ENCODE data around the gene MUC22.

MUC22 gene

GRCh38 chr6:31037169-31037568 lies 26.9 kb downstream of the MUC22 start:
- Histone ChIP-seq H3K9me3 (ENCODE audit: low read length) (no peaks in the 10 kb centered on the region), H3K9me2 (ENCODE audit: low read depth, low read length) (no peaks in the 10 kb centered on the region), H2AFZ (ENCODE audit: low read length) (no peak overlapping the region), H3K9ac (ENCODE audit: low read length) (no peak overlapping the region), H3K4me1 (ENCODE audit: insufficient read depth, low read length, severe bottlenecking) (no peaks in the 10 kb centered on the region), H3K79me2 (ENCODE audit: insufficient read depth, low read length) (no peaks in the 10 kb centered on the region), H3F3A (ENCODE audit: insufficient read depth, low read length) (no peaks in the 10 kb centered on the region), H3K27me3 (ENCODE audit: insufficient read depth, low read length) (peaks cover 7% of the 10 kb centered on the region; the same call in 1 of the 2 replicates), H3K36me3 (ENCODE audit: insufficient read depth, low read length) (no peaks in the 10 kb centered on the region), H3K4me2 (ENCODE audit: low read length) (no peak overlapping the region), H3K27ac (ENCODE audit: low read depth, low read length, poor library complexity, severe bottlenecking) (no peak overlapping the region), H4K20me1 (ENCODE audit: insufficient read depth, low read length) (no peaks in the 10 kb centered on the region), H3K4me3 (ENCODE audit: low read depth, low read length, poor library complexity, severe bottlenecking) (no peak overlapping the region)
- TF ChIP-seq CTCF (IDR thresholded peaks at IDR 0.05; ENCODE audit: low read length) (no peak), EZH2 (IDR thresholded peaks at IDR 0.05; ENCODE audit: borderline replicate concordance, low read length) (no peak)

- H3K79me2 ChIP-seq (ENCODE audit: insufficient read depth, low read length) = no peaks in the 10 kb centered on the region
- H3F3A ChIP-seq (ENCODE audit: insufficient read depth, low read length) = no peaks in the 10 kb centered on the region
- H3K4me1 ChIP-seq (ENCODE audit: insufficient read depth, low read length, severe bottlenecking) = no peaks in the 10 kb centered on the region
- H3K4me2 ChIP-seq (ENCODE audit: low read length) = no peak overlapping the region
- H3K9me2 ChIP-seq (ENCODE audit: low read depth, low read length) = no peaks in the 10 kb centered on the region
- no peaks in the 10 kb centered on the region for H3K9me3 ChIP-seq (ENCODE audit: low read length)
- no peaks in the 10 kb centered on the region for H4K20me1 ChIP-seq (ENCODE audit: insufficient read depth, low read length)
- TF ChIP-seq EZH2 (IDR thresholded peaks at IDR 0.05; ENCODE audit: borderline replicate concordance, low read length) (no peak), CTCF (IDR thresholded peaks at IDR 0.05; ENCODE audit: low read length) (no peak)
- H3K4me3 ChIP-seq (ENCODE audit: low read depth, low read length, poor library complexity, severe bottlenecking) = no peak overlapping the region
- no peak overlapping the region for H2AFZ ChIP-seq (ENCODE audit: low read length)
- H3K27ac ChIP-seq (ENCODE audit: low read depth, low read length, poor library complexity, severe bottlenecking) = no peak overlapping the region
- H3K27me3 ChIP-seq (ENCODE audit: insufficient read depth, low read length) = peaks cover 7% of the 10 kb centered on the region; the same call in 1 of the 2 replicates
- H3K36me3 ChIP-seq (ENCODE audit: insufficient read depth, low read length) = no peaks in the 10 kb centered on the region
- H3K9ac ChIP-seq (ENCODE audit: low read length) = no peak overlapping the region
Measured at GRCh38 chr6:31037682-31038081, 27.4 kb downstream of the MUC22 start.

GRCh38 chr6:31038559-31038958 lies 28.3 kb downstream of the MUC22 start:
- H3K79me2 ChIP-seq (ENCODE audit: insufficient read depth, low read length) = no peaks in the 10 kb centered on the region
- H3F3A ChIP-seq (ENCODE audit: insufficient read depth, low read length) = no peaks in the 10 kb centered on the region
- H3K27me3 ChIP-seq (ENCODE audit: insufficient read depth, low read length) = peaks cover 7% of the 10 kb centered on the region; the same call in 1 of the 2 replicates
- no peaks in the 10 kb centered on the region for H3K4me1 ChIP-seq (ENCODE audit: insufficient read depth, low read length, severe bottlenecking)
- H3K4me2 ChIP-seq (ENCODE audit: low read length) = no peak overlapping the region
- no peaks in the 10 kb centered on the region for H4K20me1 ChIP-seq (ENCODE audit: insufficient read depth, low read length)
- no peaks in the 10 kb centered on the region for H3K9me3 ChIP-seq (ENCODE audit: low read length)
- no peaks in the 10 kb centered on the region for H3K9me2 ChIP-seq (ENCODE audit: low read depth, low read length)
- no peak overlapping the region for H2AFZ ChIP-seq (ENCODE audit: low read length)
- TF ChIP-seq CTCF (IDR thresholded peaks at IDR 0.05; ENCODE audit: low read length) = no peak
- no peak for TF ChIP-seq EZH2 (IDR thresholded peaks at IDR 0.05; ENCODE audit: borderline replicate concordance, low read length)
- no peak overlapping the region for H3K9ac ChIP-seq (ENCODE audit: low read length)
- H3K4me3 ChIP-seq (ENCODE audit: low read depth, low read length, poor library complexity, severe bottlenecking) = no peak overlapping the region
- no peak overlapping the region for H3K27ac ChIP-seq (ENCODE audit: low read depth, low read length, poor library complexity, severe bottlenecking)
- no peaks in the 10 kb centered on the region for H3K36me3 ChIP-seq (ENCODE audit: insufficient read depth, low read length)
